Ishikawa (cell line): ENCODE measurements around the gene USP47.
A peak's percentile ranks its signal among the peaks of the same experiment; 100 is the strongest.

ENCODE experiments used
- CEBPB ChIP-seq: IDR thresholded peaks from 2 replicates; pipeline ENCODE4 v1.6.1; 2012
- CREB1 ChIP-seq: IDR thresholded peaks from 2 replicates; pipeline ENCODE4 v1.6.1; 2012; ENCODE audit warnings: low read depth
- EGR1 ChIP-seq: IDR thresholded peaks from 2 replicates; pipeline ENCODE4 v1.6.1; 2012
- EP300 ChIP-seq: IDR thresholded peaks from 2 replicates; pipeline ENCODE4 v1.6.1; 2012; ENCODE audit warnings: borderline replicate concordance
- FOXM1 ChIP-seq: IDR thresholded peaks from 2 replicates; pipeline ENCODE4 v1.6.1; 2012; ENCODE audit warnings: low read depth, borderline replicate concordance
- MAX ChIP-seq: IDR thresholded peaks from 2 replicates; pipeline ENCODE4 v1.6.1; 2012
- NFIC ChIP-seq: IDR thresholded peaks from 2 replicates; pipeline ENCODE4 v1.6.1; 2012
- RAD21 ChIP-seq: IDR thresholded peaks from 2 replicates; pipeline ENCODE4 v1.6.1; 2012; ENCODE audit warnings: low read depth
- REST ChIP-seq: IDR thresholded peaks from 2 replicates; pipeline ENCODE4 v1.6.1; 2012; ENCODE audit warnings: low read depth, mild to moderate bottlenecking
- TAF1 ChIP-seq: IDR thresholded peaks from 2 replicates; pipeline ENCODE4 v1.6.1; 2012; ENCODE audit warnings: low read depth, mild to moderate bottlenecking
- TCF12 ChIP-seq: IDR thresholded peaks from 2 replicates; pipeline ENCODE4 v1.6.1; 2012; ENCODE audit warnings: low read depth
- TEAD4 ChIP-seq: IDR thresholded peaks from 2 replicates; pipeline ENCODE4 v1.6.1; 2012
- USF1 ChIP-seq: IDR thresholded peaks from 2 replicates; pipeline ENCODE4 v1.6.1; 2012
- YY1 ChIP-seq: IDR thresholded peaks from 2 replicates; pipeline ENCODE4 v1.6.1; 2012; ENCODE audit warnings: low read depth
- ZBTB7A ChIP-seq: IDR thresholded peaks from 2 replicates; pipeline ENCODE4 v1.6.1; 2012; ENCODE audit warnings: low read depth

The USP47 gene, protein sequence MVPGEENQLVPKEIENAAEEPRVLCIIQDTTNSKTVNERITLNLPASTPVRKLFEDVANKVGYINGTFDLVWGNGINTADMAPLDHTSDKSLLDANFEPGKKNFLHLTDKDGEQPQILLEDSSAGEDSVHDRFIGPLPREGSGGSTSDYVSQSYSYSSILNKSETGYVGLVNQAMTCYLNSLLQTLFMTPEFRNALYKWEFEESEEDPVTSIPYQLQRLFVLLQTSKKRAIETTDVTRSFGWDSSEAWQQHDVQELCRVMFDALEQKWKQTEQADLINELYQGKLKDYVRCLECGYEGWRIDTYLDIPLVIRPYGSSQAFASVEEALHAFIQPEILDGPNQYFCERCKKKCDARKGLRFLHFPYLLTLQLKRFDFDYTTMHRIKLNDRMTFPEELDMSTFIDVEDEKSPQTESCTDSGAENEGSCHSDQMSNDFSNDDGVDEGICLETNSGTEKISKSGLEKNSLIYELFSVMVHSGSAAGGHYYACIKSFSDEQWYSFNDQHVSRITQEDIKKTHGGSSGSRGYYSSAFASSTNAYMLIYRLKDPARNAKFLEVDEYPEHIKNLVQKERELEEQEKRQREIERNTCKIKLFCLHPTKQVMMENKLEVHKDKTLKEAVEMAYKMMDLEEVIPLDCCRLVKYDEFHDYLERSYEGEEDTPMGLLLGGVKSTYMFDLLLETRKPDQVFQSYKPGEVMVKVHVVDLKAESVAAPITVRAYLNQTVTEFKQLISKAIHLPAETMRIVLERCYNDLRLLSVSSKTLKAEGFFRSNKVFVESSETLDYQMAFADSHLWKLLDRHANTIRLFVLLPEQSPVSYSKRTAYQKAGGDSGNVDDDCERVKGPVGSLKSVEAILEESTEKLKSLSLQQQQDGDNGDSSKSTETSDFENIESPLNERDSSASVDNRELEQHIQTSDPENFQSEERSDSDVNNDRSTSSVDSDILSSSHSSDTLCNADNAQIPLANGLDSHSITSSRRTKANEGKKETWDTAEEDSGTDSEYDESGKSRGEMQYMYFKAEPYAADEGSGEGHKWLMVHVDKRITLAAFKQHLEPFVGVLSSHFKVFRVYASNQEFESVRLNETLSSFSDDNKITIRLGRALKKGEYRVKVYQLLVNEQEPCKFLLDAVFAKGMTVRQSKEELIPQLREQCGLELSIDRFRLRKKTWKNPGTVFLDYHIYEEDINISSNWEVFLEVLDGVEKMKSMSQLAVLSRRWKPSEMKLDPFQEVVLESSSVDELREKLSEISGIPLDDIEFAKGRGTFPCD (N-terminal part only)

DNA sequence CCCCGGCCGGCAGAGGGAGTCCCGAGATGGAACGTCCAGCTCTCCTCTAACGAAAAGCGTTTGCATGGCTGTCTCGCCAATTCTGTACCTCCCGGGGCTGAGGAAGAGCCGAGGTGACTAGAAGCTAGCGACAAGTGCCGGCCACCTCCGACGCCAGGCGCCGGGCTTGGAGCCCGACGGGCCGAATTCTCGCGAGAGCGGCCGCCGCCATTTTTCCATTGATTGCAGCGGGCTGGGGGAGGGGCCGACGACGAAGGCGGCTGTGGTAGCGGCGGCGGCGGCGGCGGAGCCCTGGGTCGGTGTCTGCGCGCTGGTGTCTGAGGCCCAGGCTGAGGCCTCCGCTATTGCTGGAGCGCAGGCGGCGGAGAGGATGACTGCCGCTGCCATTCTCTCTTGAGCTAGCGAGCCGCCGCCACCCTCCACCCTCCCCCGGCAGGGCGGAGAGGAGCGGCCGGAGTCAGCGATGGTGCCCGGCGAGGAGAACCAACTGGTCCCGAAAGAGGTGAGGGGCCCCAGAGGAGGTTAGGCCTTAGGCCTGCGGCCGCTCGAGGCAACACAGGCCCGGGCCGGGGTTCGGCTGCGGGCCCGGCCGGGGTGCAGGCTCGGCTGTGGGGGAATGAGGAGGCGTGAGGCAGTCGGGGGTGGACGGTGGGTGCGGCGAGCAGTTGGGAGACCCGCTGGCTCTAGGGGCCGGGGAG lies at the start of gene USP47:
Gene USP47 (plus strand): TSS at position 250 of the 698 bp plus-strand sequence. CDS start 214 bp downstream, at position 464.
- TF ChIP-seq TAF1 (peak; percentile 93), ZBTB7A (0 out of 2 replicates have a peak, but pooled peaks have one; percentile 3), MAX (no peak), NFIC (peak; percentile 13; the same call in 1 of the 2 replicates), REST (no peak), TEAD4 (no peak), RAD21 (no peak), YY1 (peak; percentile 94), CEBPB (peak; percentile 10; the same call in 1 of the 2 replicates), TCF12 (peak; percentile 56; the same call in 1 of the 2 replicates), EP300 (no peak; the same call in 1 of the 2 replicates), EGR1 (no peak), USF1 (no peak), CREB1 (no peak), FOXM1 (no peak)

GRCh38 chr11:11793073-11793472 lies 48.7 kb upstream of the USP47 start:
- TF ChIP-seq TCF12 (no peak), EGR1 (no peak), REST (no peak), NFIC (no peak), TAF1 (no peak), CREB1 (no peak), YY1 (no peak), CEBPB (no peak), USF1 (no peak), TEAD4 (no peak), ZBTB7A (no peak), FOXM1 (no peak), MAX (no peak), RAD21 (no peak), EP300 (no peak)

- TF ChIP-seq RAD21 (peak; percentile 91), TEAD4 (no peak), USF1 (no peak), MAX (no peak), EP300 (no peak)
These were observed 43.0 kb upstream of the USP47 start for GRCh38 chr11:11798586-11799438.
